Coronary artery (tissue), 2 donors: ENCODE measurements around the gene ATL1.

Experiments
- DNase-seq: peaks from one replicate; pipeline ENCODE4 v3.0.0-alpha.2; 2017; ENCODE audit warnings: low spot score
- H3K27ac ChIP-seq, 2 donors: fragments of 200-600 bp; sonication (generic); one replicate each; pipeline ENCODE4 v1.5.1; 2016 to 2019
- H3K4me3 ChIP-seq: fragments of 200-600 bp; sonication (generic); 2 replicates; pipeline ENCODE4 v1.5.1; 2016; ENCODE audit warnings: mild to moderate bottlenecking, moderate library complexity
- TF ChIP-seq, protein P1 (sequence below): fragments of 200-600 bp; sonication (generic); IDR thresholded peaks from one replicate; pipeline ENCODE4 v1.5.1; 2019; ENCODE audit warnings: antibody characterized with exemption

The ATL1 gene

DNA sequence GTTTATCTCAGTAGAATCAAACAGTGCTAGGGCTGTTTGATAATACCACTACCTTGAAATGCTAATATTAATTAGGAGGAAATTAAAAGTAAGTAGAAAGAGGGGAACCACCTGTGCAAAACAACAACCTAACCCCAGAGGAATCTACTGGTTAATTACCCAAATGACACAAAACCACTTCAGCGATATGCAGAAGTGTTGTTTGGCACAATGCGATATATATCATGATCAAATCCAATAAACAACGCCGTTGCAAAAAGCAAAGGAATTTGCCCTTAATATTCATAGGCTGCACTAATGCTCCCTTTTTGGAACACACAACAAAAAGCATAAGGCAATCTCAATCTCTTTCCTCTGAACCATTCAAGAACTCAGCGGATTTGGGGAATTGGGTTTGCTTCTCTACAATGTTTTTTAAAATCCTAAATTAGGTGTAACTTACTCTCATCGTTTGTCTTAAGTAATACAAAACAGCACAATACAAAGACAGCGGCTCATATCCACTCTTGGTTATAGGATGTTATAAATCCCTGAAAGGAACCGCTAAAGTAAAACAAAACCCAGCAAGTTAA, 29.1 kb upstream of the ATL1 start:
- TF ChIP-seq, protein P1, sequence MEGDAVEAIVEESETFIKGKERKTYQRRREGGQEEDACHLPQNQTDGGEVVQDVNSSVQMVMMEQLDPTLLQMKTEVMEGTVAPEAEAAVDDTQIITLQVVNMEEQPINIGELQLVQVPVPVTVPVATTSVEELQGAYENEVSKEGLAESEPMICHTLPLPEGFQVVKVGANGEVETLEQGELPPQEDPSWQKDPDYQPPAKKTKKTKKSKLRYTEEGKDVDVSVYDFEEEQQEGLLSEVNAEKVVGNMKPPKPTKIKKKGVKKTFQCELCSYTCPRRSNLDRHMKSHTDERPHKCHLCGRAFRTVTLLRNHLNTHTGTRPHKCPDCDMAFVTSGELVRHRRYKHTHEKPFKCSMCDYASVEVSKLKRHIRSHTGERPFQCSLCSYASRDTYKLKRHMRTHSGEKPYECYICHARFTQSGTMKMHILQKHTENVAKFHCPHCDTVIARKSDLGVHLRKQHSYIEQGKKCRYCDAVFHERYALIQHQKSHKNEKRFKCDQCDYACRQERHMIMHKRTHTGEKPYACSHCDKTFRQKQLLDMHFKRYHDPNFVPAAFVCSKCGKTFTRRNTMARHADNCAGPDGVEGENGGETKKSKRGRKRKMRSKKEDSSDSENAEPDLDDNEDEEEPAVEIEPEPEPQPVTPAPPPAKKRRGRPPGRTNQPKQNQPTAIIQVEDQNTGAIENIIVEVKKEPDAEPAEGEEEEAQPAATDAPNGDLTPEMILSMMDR: no peak
- peak overlapping the region; percentile 86 for H3K4me3 ChIP-seq
- peak overlapping the region in 1 of 2 donors; percentile 94 for H3K27ac ChIP-seq
- DNase-seq: no peak

DNA sequence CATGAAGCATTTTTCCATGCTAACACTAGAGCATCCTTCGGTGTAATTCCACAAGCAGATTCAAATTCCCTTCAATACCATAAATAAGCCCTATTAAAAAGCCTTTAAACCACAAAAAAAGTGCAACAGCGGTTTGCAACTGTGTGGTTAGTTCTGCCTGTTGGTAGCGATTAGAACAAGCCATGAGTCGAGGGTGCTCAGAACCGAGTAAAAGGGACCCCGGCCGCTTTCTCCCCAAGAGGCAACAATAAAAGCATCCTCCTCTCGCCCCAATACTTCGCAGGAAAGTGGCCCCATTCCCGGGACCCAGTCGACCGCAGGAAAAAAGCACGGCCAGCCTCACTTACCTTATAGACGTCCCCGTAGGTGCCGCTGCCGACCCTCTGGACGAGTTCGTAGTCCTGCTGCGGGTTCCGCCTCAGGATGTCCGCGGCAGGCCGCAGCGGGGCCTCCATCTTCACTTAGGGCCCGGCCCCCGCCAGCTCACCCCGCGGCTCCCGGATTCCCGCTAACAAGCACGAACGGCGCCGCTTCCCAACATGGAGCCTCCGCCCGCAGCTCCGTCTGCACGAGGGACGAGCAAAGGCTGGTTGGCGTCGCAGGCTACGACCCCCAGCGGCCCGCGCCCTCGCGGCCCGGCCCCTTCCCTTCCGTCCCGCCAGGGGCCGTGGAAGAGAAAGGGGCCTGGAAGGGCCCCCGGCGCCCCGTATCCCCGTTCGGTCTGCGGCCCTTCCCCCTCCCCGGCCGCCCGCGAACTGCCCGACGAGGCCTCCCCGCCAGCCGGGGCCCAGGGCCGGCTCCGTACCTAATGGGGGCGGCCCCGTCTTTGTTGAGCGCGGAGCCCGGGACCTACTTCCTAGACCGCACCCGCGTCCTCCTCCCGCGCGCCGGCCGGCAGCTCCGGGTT, 28.1 kb upstream of the ATL1 start:
- H3K27ac ChIP-seq: peak overlapping the region; percentile 94 to 97
- H3K4me3 ChIP-seq: peak overlapping the region; percentile 86
- TF ChIP-seq, protein P1: no peak
- peak; percentile 81 for DNase-seq

DNA sequence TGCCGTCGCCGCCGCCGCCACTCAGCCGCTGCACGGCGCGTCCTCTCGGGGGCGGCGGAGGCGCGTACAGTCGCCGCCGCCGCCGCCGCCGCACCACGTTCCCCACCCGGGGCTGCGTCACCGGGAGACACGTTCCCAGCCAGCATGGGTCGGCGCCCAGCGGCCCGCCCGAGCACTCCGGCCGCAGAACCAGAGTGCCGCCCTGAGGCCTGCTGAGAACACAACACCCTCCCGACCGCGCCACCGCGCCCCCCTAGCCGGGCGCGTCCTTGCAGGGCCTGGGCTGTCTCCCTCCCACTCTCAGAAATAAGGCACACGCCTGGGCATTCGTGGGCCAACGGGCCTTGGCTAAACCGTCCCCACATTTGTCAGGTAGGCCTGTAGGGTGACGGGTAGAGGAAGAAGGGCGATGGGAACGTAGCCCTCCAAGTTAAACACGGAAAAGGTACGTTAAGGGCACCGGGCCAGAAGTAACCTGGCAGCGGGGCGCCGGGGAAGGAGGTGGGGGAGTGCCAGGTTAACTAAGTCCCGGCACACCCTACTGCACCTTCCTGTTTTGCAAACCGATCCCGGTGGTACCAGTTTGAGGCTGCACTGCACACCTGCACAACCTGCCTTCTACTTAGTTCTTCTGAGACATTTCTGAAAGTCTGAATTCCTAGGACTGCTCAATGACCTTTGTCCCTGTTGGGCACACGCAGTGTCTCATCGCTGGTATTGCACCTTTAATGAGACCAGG, 27.3 kb upstream of the ATL1 start, which contains the start of gene MAP4K5:
Gene MAP4K5 (minus strand): TSS at position 68 of the 739 bp plus-strand sequence. CDS start 520 bp downstream, outside the sequence.
- H3K4me3 ChIP-seq: peak within 1 kb of the TSS; percentile 86
- peak; percentile 94 for DNase-seq
- peak within 1 kb of the TSS; percentile 94 to 97 for H3K27ac ChIP-seq
- TF ChIP-seq, protein P1: peak; percentile 81

DNA sequence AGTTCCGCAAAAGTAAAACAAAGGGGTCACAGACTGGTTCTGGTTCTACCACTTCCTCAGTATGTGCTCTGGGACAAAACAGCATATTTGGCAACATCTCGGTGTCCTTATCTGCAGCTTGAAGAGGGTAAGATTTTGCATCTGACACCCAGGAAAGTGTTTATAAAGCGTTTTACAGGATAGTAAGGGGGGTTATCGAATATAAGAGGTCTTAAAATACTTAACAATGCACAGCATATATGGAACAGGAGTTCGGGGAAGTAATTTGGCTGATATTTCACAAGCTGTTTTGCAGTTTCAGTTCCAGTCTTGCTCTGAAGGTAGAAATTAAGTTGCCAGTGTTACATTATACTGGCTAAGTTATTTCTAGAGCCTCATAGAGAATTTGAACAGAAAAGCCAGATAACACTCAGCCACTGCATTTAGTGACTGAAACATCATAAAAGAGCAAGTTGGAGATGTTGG, 26.7 kb upstream of the ATL1 start:
- H3K27ac ChIP-seq: peak overlapping the region in 1 of 2 donors; percentile 94
- H3K4me3 ChIP-seq: peak overlapping the region; percentile 86
- TF ChIP-seq, protein P1: no peak
- DNase-seq: no peak

DNA sequence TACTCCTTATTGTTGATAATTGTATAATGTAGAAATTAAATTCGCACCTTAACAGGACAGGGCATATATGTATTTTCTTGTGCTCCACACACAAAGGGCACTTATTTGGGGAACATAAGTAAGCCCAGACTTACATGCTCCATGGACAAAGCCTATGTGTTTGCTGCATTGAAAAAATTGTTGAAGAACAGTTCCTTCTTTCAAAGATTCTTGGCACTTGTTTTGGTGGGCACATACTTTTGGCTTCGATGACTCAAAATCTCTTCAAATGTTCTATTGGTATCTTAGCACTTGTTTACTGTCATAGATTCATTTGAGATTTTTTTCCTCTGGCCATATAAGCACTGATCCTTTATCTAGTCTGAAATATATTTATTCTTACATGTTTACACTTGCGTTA, 26.1 kb upstream of the ATL1 start:
- no peak overlapping the region for H3K4me3 ChIP-seq
- H3K27ac ChIP-seq: no peak overlapping the region
- DNase-seq: no peak
- TF ChIP-seq, protein P1: no peak

DNA sequence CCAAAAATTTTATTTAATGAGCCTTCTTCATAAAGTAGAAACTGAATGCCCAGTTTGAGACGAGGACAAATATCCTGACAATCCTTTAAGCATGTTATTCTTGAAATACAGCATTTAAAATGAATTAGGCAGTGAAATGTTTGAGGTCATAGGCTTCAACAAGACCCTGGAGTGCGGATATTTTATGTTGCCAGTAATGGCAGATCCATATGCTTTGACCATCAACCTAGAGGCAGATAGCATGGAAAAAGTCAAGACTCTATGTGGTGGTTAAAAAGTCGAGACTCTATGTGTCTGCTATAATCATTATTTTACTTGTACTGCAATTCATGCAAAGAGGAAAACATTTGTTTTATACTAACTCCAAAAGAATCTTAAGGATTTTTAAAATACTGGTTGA, 25.5 kb upstream of the ATL1 start:
- Histone ChIP-seq H3K27ac (no peak overlapping the region), H3K4me3 (no peak overlapping the region)
- no peak for DNase-seq
- TF ChIP-seq, protein P1: no peak
